K562 (cell line): ENCODE data around the gene NFAM1. TPM values are rescaled to one million over a fixed set of nuclear protein-coding genes. Genes with fewer than 3 reads are reported as not detected.

Experiments used
- ATAC-seq: fragments of 200-7000 bp; cut with Tn5 transposase; 3 replicates; pipeline ENCODE4 v1.9.1; 2020; ENCODE audit warnings: moderate library complexity
- BruUV-seq: library from RNA; stranded (reverse); fragments of 400-500 nt; replicated peaks from 2 replicates; lab custom pipeline; 2021; lab: Mats Ljungman, UMichigan
- CTCF ChIA-PET: fragments of 300-600 bp; formaldehyde crosslinking; extraction: SDS; loops from one replicate; lab custom pipeline; 2021; ENCODE audit warnings: low intra/inter-chr PET ratio; lab: Yijun Ruan, JAX
- POLR2A ChIA-PET: fragments of 300-600, 350-650 bp; sonication (Branson Sonifier 250); formaldehyde crosslinking; extraction: SDS; loops from one replicate; lab custom pipeline; 2021; ENCODE audit warnings: antibody characterized with exemption, inconsistent platforms; lab: Yijun Ruan, JAX
- DNase-seq, 4 experiments: peaks; one replicate each; pipeline versions ENCODE4 v3.0.0 to v3.0.0-alpha.2; 2011 to 2018; ENCODE audit warnings: low spot score in 3 of 4, mixed read lengths in 3 of 4; ENCODE audit errors: extremely low read depth in 1 of 4
- FAIRE-seq: peaks from 2 replicates; lab custom pipeline; 2011; peaks lifted over from hg19 to GRCh38; lab: Jason Lieb, UNC
- H2AFZ ChIP-seq: 2 replicates; pipeline ENCODE4 v1.6.0; 2011; ENCODE audit warnings: low read depth, low read length, control low read depth, inconsistent platforms
- H3K27ac ChIP-seq: fragments of 200-600 bp; 3 replicates; pipeline ENCODE4 v1.8.0; 2011; ENCODE audit warnings: low read depth, mild to moderate bottlenecking, control low read depth, inconsistent platforms, low read length, moderate library complexity, mixed read lengths; ENCODE audit errors: extremely low read depth
- H3K27me3 ChIP-seq, 2 experiments: fragments of 300-600 bp in 1 of 2; 2 replicates in 1 of 2; 3 replicates in 1 of 2; pipeline versions ENCODE4 v1.6.0 to v1.8.0; 2011; ENCODE audit warnings: inconsistent platforms in 2 of 2, low read length in 2 of 2, mild to moderate bottlenecking in 1 of 2, mixed read lengths in 1 of 2, moderate library complexity in 1 of 2; ENCODE audit not compliant: control insufficient read depth in 2 of 2, insufficient read depth in 2 of 2
- H3K36me3 ChIP-seq: fragments of 300-600 bp; 3 replicates; pipeline ENCODE4 v1.8.0; 2011; ENCODE audit warnings: mild to moderate bottlenecking, low read length, inconsistent platforms; ENCODE audit not compliant: control insufficient read depth, insufficient read depth
- H3K4me1 ChIP-seq, 2 experiments: fragments of 200-600 bp in 1 of 2; replicated peaks in 1 of 2; 2 replicates in 1 of 2; 3 replicates in 1 of 2; pipeline versions ENCODE4 v1.5.1 to v1.8.0; 2011; ENCODE audit warnings: inconsistent platforms in 2 of 2, low read length in 2 of 2, mild to moderate bottlenecking in 1 of 2, mixed read lengths in 1 of 2, moderate library complexity in 1 of 2; ENCODE audit not compliant: control insufficient read depth in 2 of 2, insufficient read depth in 2 of 2
- H3K4me2 ChIP-seq: 2 replicates; pipeline ENCODE4 v1.6.1; 2011; ENCODE audit warnings: low read length, control low read depth, inconsistent platforms, mixed read lengths; ENCODE audit not compliant: insufficient read depth
- H3K4me3 ChIP-seq: fragments of 200-600 bp; sonication (generic), shearing (Covaris generic); 2 replicates; pipeline ENCODE4 v1.5.1; 2016; ENCODE audit warnings: control low read depth, inconsistent platforms
- H3K79me2 ChIP-seq: fragments of 200-600 bp; 3 replicates; pipeline ENCODE4 v1.8.0; 2011; ENCODE audit warnings: low read length, inconsistent platforms; ENCODE audit not compliant: control insufficient read depth, insufficient read depth
- H3K9ac ChIP-seq, 2 experiments: 2 replicates each; pipeline versions ENCODE4 v1.6.0 to v1.6.1; 2011; ENCODE audit warnings: low read depth in 2 of 2, low read length in 2 of 2, control low read depth in 1 of 2, inconsistent platforms in 1 of 2, mild to moderate bottlenecking in 1 of 2, mixed read lengths in 1 of 2; ENCODE audit not compliant: insufficient read depth in 1 of 2
- H3K9me1 ChIP-seq: one replicate; pipeline ENCODE4 v1.6.0; 2011; ENCODE audit warnings: inconsistent platforms, mild to moderate bottlenecking, low read length, moderate library complexity; ENCODE audit not compliant: control insufficient read depth, insufficient read depth
- H3K9me3 ChIP-seq: replicated peaks from 2 replicates; pipeline ENCODE4 v1.5.1; 2011; ENCODE audit warnings: low read depth, low read length, inconsistent platforms; ENCODE audit not compliant: control insufficient read depth, insufficient read depth
- H4K20me1 ChIP-seq: replicated peaks from 2 replicates; pipeline ENCODE4 v1.6.1; 2011; ENCODE audit warnings: low read length, inconsistent platforms, mixed read lengths; ENCODE audit not compliant: control insufficient read depth, insufficient read depth
- CBX1 ChIP-seq: sonication (generic); IDR thresholded peaks from 2 replicates; pipeline ENCODE4 v1.6.1; 2016; ENCODE audit warnings: antibody characterized with exemption, low read depth, mild to moderate bottlenecking
- DDX20 ChIP-seq: fragments of 450-650 bp; IDR thresholded peaks from 2 replicates; pipeline ENCODE4 v1.6.1; 2016; ENCODE audit warnings: missing genetic modification characterization, low read depth, mild to moderate bottlenecking, missing compliant biosample characterization, moderate library complexity
- HMGN3 ChIP-seq: IDR thresholded peaks from 2 replicates; pipeline ENCODE4 v1.6.1; 2011; ENCODE audit warnings: borderline replicate concordance, low read depth, mild to moderate bottlenecking, mixed read lengths, low read length; ENCODE audit not compliant: insufficient read length; ENCODE audit errors: extremely low read depth
- MED1 ChIP-seq: sonication (generic); formaldehyde crosslinking; IDR thresholded peaks from 2 replicates; pipeline ENCODE4 v1.8.1; 2023; ENCODE audit warnings: missing genetic modification reagents, borderline replicate concordance
- RNF2 ChIP-seq: sonication (generic); IDR thresholded peaks from 2 replicates; pipeline ENCODE4 v1.6.1; 2016
- SRF ChIP-seq, 2 experiments: fragments of 250-450, 450-650 bp in 1 of 2; sonication (Bioruptor Pico) in 1 of 2; sonication (generic) in 1 of 2; formaldehyde crosslinking; IDR thresholded peaks; 2 replicates each; pipeline versions ENCODE4 v1.5.0 to v1.5.1; 2020 to 2022; ENCODE audit warnings: mild to moderate bottlenecking in 1 of 2, missing genetic modification reagents in 1 of 2
- ZNF197 ChIP-seq: fragments of 200-800 bp; sonication (Bioruptor generic); IDR thresholded peaks from 2 replicates; pipeline ENCODE4 v1.6.1; 2016; ENCODE audit warnings: low read depth, missing genetic modification characterization, missing compliant biosample characterization
- WGBS: fragments of 100-300 bp; shearing (Covaris generic); methylation state at CpG from one replicate; pipeline ENCODE4 v1.1.6; 2016; ENCODE audit warnings: low coverage, mixed read lengths; ENCODE audit not compliant: insufficient coverage; ENCODE audit errors: missing lambda C conversion rate; 5-methylcytosine and 5-hydroxymethylcytosine counted together
- in situ Hi-C: fragments of 300-500 bp; cut with MboI; formaldehyde crosslinking; loops from 4 replicates; pipeline ENCODE4 v1.15.0; 2018; ENCODE audit warnings: inconsistent platforms, mixed read lengths
- intact Hi-C: fragments of 100-400 bp; cut with micrococcal nuclease; formaldehyde crosslinking; loops from 2 replicates; pipeline ENCODE4 v1.14.2; 2022
- polyA plus RNA-seq, 8 experiments: library from polyadenylated mRNA; depleted of rRNA in 4 of 8; stranded (reverse) in 5 of 8; unstranded in 3 of 8; fragments of >200 nt; fragmentation: Nextera tagmentation in 2 of 8; fragmentation: Illumina TruSeq in 1 of 8; extraction: Ambion mirVana in 2 of 8; extraction: Trizol in 1 of 8; gene quantifications; 2 replicates each; pipeline versions ENCODE4 v1.2.1 to v1.2.3, GENCODE V29; 2011 to 2014; ENCODE audit warnings: inconsistent platforms in 1 of 8, missing spikeins in 1 of 8
- total RNA-seq, 7 experiments: library from RNA; depleted of rRNA in 6 of 7; stranded (reverse); fragments of >200 nt in 6 of 7; fragmentation: Illumina TruSeq in 2 of 7; extraction: Trizol in 2 of 7; gene quantifications; 2 replicates each; pipeline versions ENCODE4 v1.2.1 to v1.2.3, GENCODE V29; 2011 to 2021; ENCODE audit warnings: low replicate concordance in 1 of 7
- TF ChIP-seq, protein P1 (sequence below), 3 experiments: IDR thresholded peaks in 2 of 3; conservative IDR thresholded peaks in 1 of 3; 2 replicates each; pipeline ENCODE4 v1.5.1; 2011 to 2012; ENCODE audit warnings: low read length in 3 of 3, mild to moderate bottlenecking in 3 of 3, control low read depth in 2 of 3, improper control_type of control experiment in 1 of 3, inconsistent platforms in 1 of 3, low read depth in 1 of 3, mixed read lengths in 1 of 3, moderate library complexity in 1 of 3; ENCODE audit not compliant: insufficient read depth in 2 of 3
- TF ChIP-seq, protein P2 (sequence below), 2 experiments: fragments of 450-650 bp; IDR thresholded peaks; 2 replicates each; pipeline ENCODE4 v1.6.1; 2016

NFAM1 gene
- total and polyA plus RNA-seq, 9 of the 15 experiments (the other 6 are each of a cell fraction or from before 2014, with no cell fraction given), result 0.01 to 0.18 (median 0.03) TPM; not detected in 5

DNA sequence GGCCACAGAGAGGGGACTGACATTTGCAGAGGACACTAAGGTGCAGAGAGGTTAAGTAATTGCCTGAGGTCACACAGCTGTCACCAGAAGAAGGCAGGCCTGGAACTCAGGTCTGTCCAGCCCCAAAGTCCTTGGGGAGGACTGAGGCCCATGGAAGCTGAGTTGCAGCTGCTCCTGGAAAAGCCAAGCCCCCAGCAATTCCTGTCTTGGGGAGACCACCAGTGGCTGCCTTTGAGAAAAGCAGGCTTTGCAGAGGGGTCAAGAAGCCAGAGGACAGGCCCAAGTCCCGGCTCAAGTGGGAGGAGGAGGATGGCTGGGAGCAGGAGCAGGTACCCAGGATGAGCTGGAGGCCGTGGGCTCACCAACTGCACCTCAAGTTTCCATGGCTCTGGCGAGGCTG is 3.4 kb downstream of the NFAM1 start (continued):
- TF ChIP-seq, protein P1, sequence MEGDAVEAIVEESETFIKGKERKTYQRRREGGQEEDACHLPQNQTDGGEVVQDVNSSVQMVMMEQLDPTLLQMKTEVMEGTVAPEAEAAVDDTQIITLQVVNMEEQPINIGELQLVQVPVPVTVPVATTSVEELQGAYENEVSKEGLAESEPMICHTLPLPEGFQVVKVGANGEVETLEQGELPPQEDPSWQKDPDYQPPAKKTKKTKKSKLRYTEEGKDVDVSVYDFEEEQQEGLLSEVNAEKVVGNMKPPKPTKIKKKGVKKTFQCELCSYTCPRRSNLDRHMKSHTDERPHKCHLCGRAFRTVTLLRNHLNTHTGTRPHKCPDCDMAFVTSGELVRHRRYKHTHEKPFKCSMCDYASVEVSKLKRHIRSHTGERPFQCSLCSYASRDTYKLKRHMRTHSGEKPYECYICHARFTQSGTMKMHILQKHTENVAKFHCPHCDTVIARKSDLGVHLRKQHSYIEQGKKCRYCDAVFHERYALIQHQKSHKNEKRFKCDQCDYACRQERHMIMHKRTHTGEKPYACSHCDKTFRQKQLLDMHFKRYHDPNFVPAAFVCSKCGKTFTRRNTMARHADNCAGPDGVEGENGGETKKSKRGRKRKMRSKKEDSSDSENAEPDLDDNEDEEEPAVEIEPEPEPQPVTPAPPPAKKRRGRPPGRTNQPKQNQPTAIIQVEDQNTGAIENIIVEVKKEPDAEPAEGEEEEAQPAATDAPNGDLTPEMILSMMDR (IDR thresholded peaks at IDR 0.05 in 2 of 3, conservative IDR thresholded peaks at IDR 0.05 in 1 of 3; ENCODE audit: insufficient read depth in 2 of 3, low read depth in 1 of 3, low read length in 3 of 3), result no peak

DNA sequence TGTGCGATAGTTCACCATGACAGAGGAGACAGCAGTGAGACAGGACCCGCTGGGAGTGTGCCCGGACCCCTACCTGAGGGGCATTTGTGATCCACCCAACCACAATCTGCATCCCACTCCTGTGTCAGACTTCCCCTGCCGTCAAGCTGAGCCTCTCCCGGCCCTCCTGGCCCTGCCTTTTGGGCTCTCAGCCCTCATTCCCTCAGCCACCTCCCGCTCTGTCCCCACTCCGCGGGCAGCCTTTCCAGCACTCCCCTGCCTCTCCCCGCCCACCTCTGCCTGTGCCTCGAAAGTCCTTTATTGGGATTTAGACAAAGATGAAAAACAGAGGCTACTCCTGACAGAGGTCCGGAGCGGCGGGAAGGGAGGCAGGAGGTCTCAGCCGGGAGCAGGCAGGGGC is 4.2 kb downstream of the NFAM1 start:
- no peaks in the 10 kb centered on the region for H3K9me1 ChIP-seq
- peaks cover 0 to 7% of the 10 kb centered on the region in 2 experiments; a peak in 2 of 5 replicates for H3K27me3 ChIP-seq
- ATAC-seq (no peak), DNase-seq (no peak), FAIRE-seq (no peak)
- H2AFZ ChIP-seq, result no peak overlapping the region
- in situ Hi-C loops, result loop anchor here (25.0 kb wide), 1 partner anchor 466 kb away; the partner anchor contains the start of genes SEPTIN3 and SMIM45
- no peaks in the 10 kb centered on the region for H3K36me3 ChIP-seq
- ChIA-PET POLR2A (no interaction called here), CTCF (no interaction called here)
- no peaks in the 10 kb centered on the region for H4K20me1 ChIP-seq
- no peak overlapping the region for H3K4me3 ChIP-seq
- no peak overlapping the region for H3K27ac ChIP-seq
- H3K9ac ChIP-seq, result no peak overlapping the region; a peak in 1 of 4 replicates
- WGBS, result 27% methylated on average over 8 of the region's 14 CpGs
- H3K9me3 ChIP-seq, result no peaks in the 10 kb centered on the region
- H3K4me1 ChIP-seq, result peaks cover 0 to 40% of the 10 kb centered on the region in 2 experiments; a peak in 3 of 5 replicates
- H3K4me2 ChIP-seq, result no peak overlapping the region
- BruUV-seq, result no TSS peak
- H3K79me2 ChIP-seq, result no peaks in the 10 kb centered on the region
- intact Hi-C loops, result no loop called here
- TF ChIP-seq MED1 (CRISPR knock-in tag), result no peak
- no peak for TF ChIP-seq SRF (CRISPR knock-in tag; IDR thresholded peaks at IDR 0.05)
- no peak for TF ChIP-seq DDX20
- TF ChIP-seq CBX1, result no peak
- TF ChIP-seq HMGN3, result no peak
- TF ChIP-seq ZNF197 (CRISPR knock-in tag), result no peak
- TF ChIP-seq, protein P2, sequence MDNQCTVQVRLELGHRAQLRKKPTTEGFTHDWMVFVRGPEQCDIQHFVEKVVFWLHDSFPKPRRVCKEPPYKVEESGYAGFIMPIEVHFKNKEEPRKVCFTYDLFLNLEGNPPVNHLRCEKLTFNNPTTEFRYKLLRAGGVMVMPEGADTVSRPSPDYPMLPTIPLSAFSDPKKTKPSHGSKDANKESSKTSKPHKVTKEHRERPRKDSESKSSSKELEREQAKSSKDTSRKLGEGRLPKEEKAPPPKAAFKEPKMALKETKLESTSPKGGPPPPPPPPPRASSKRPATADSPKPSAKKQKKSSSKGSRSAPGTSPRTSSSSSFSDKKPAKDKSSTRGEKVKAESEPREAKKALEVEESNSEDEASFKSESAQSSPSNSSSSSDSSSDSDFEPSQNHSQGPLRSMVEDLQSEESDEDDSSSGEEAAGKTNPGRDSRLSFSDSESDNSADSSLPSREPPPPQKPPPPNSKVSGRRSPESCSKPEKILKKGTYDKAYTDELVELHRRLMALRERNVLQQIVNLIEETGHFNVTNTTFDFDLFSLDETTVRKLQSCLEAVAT (IDR thresholded peaks at IDR 0.05), result no peak
- TF ChIP-seq RNF2, result no peak
